Stimulated activated CD4-positive, alpha-beta T cell treated with anti-CD3 and anti-CD28 coated beads, Interleukin-15, amount 100 ng/mL, for 24 hours (primary cell): ENCODE measurements around the gene MANEA.
"Not testable (repeated sequence)": the region's sequence is repeated elsewhere in the genome, so short reads cannot be mapped to it uniquely, and the experiment has no call there.

Experiments used
- DNase-seq: peaks from one replicate; pipeline ENCODE4 v3.0.0-alpha.2; 2020

The MANEA gene, protein sequence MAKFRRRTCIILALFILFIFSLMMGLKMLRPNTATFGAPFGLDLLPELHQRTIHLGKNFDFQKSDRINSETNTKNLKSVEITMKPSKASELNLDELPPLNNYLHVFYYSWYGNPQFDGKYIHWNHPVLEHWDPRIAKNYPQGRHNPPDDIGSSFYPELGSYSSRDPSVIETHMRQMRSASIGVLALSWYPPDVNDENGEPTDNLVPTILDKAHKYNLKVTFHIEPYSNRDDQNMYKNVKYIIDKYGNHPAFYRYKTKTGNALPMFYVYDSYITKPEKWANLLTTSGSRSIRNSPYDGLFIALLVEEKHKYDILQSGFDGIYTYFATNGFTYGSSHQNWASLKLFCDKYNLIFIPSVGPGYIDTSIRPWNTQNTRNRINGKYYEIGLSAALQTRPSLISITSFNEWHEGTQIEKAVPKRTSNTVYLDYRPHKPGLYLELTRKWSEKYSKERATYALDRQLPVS

DNA sequence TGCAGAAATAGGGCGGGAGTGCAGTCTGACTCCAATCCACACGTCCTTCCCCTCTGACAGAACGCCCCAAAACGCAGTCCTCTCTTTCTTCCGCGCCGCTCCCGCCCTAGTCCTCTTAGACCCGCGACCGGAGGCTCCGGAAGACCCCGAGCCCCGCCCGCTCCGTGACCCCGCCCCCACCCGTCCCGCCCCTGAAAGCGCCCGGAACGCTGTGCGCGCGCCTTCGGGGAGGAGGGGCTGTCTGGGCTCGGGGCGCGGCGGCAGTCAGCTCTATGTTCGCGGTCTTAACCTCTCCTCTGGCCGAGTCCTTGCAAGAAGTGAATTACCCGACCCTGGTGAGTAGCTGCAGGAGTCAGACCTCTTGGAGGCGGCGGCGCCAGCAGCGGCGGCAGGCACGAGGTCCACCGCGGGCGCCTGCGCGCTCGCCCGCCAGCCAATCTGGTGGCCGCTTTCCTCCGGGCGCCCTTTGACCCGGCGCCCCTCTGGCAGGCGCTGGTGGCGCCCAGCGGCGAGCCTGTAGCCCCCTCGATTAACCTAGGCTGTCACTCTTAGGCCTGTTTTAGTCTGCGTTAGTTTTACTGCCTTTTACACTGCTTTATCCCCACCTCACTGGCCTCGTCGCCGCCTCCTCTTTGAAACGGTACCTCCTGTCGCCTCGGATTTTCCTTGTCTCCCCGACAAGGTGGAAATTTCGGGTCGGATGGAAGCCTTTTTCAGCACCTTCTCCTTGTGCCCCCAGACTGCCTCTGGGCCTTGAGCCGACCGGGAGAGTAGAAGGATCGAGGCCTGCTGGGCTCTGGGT, at the start of gene MANEA:
Gene MANEA (plus strand): TSS at position 232 of the 802 bp plus-strand sequence. CDS start 8,905 bp downstream, outside the sequence.
- peak; percentile 85 for DNase-seq

DNA sequence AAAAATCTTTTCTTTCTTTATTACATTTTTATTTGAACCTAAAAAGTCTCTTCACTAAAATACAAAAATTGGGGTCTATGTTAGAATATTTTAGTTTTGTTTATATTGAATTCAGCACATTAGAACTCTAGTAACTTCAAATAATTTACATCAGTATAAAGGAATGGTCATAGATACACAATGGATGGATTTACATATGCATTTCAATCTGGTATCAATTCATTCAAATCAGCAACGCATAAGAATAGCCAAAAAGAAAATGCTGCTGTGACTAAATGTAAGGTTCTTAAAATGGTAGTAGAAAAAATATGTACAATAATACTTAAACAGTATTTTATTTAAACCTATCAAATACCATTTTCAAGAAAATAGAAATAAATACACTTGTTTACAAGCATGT, 47.6 kb upstream of the MANEA start:
- no peak for DNase-seq

DNA sequence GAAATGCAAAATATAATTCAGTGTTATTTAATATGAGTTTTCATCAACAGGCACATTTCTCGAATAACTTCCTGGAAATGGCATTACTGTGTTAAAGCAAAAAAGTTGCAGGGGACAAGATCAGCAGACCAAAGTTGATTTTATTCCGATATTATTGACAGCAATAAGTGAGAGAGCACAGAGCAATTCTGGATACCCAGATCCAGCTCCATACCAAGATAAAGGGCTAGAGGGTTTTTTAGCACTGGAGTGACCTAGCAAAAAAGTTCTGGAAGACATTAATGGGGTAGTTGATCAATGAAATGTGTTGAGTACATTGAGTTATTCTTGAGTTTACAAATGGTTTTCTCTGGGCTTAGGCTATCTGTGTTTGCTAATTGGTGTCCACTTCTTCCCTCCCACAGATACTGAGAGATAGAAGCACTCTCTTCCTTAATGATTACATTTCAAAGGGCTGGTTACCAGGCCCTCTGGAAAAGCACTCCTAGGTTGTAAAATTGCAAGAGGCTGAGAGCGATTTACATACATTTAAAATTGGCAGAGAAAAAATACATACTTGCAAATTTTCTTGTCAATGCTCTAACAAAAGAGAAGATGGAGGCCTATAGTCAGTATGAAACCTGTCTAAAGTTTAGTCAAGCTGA, 47.0 kb upstream of the MANEA start:
- no peak for DNase-seq

DNA sequence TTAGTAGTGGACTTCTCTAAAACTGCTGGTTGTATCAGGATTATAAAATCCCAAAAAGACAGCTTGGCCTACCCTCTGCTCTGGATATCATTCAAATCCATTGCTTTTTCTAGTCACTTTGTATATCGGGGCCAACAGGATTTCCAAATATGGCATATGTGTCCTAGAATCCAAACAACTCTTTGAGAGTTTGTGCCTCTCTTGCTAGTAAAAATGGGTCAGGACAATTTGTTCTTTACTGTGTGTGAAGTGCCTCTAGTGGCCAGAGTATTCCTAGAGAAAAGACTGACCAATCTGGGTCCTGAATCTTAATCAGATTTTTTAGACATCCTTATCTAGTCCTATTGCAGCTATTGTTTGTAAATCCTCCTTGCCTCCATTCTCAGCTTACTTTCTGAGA, 33.5 kb upstream of the MANEA start:
- DNase-seq, result no peak

DNA sequence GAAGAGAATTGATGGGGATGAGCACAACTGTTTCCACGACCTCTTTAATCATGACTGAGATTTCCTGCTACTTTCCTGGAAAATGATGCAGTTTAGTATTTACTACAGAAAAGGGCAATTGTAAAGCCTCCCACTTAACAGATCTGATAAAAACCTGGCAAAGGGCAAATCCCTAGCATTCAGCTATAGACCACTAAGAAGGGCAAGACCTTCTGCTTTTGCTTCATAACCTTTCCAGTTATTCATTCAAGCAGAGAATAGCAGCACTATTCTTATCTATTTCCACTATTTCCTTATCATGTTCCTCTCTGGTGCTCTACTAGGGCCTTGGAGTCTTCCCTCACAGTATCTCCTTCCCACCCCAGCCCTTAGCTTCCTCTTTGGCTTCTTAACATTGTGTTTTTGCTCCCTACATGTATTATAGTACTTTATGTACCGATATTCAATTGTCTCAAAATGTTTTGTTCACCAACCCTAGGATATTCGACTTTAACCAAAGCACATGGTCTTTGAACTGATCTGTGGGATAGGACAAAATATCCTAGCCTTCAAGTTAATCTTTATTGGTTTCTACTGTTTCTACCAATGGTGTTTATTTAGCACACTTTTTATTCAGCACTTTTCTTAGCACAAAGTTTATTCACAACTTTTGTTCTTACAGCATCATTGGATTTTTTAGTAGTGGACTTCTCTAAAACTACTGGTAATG, 32.7 kb upstream of the MANEA start:
- DNase-seq, result no peak

DNA sequence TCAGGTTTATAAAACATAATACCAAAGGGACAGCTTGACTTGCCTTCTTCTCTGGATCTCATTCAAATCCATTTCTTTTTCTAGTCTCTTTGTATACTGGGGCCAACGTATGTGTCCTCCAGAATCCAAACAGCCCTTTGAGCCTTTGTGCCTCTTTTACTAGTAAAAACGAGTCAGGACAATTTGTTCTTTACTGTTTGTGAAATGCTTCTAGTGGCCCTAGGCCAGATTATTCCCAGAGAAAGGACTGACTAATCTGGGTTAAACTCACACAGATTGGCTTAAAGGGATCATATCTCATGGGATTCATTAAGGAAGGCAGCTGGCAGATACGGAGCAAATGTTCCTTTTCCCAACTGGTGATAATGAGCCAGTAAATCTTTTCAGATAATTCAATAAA, 32.1 kb upstream of the MANEA start:
- no peak for DNase-seq

DNA sequence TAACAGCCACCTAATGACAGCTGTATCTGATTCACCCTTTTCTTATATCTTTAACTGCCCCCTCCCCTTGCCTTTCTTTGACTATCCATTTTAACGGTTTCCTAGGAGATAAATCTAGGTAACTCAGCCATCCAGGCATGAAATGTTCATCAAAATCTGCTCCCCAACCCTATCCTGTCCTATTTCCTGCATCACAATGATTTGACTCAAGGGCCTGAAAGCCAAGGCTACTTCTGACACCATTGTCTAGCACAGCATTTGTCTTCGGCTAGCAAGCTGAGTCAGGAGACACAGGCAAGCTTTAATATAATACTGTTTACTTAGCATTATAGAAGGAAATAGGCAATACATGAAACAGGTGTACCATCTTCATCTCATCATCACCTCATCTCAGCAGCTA, 31.6 kb upstream of the MANEA start:
- DNase-seq, result no peak

DNA sequence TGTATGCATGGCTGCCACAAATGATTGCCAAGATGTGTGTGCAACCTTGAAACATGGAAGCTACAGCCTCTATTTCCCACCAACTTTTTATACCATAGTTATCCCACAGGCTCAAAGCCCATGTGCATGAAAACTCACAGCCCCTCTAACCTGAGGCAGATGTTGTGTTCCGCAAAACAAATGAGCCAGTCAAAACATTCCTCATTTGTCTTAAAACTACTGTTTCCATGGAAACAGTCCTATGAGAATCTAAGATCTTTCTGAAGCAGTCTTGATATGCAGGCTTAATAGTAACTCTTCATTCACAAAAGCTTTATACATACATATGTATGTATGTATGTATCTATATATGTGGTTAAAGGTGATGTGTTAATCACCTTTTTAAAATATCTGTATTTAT, 31.2 kb upstream of the MANEA start:
- no peak for DNase-seq

DNA sequence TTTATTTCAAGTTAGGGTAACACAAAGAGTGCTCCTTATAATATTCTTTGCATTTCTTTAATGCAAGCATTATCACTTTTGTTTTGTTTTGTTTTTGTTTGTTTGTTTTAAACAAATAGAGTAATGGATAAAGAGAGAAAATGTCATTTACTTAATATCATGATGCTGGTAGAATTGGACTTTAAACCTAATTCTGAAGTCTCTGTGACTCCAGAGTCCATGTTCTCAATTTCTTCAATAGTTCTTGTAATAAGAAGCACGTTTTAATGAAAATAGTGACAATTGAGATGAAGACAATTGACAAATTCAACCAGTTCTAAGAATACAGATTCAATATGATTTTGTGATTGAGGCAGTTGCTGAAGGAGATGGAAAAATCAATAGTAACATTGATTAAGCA, 30.3 kb upstream of the MANEA start:
- no peak for DNase-seq

DNA sequence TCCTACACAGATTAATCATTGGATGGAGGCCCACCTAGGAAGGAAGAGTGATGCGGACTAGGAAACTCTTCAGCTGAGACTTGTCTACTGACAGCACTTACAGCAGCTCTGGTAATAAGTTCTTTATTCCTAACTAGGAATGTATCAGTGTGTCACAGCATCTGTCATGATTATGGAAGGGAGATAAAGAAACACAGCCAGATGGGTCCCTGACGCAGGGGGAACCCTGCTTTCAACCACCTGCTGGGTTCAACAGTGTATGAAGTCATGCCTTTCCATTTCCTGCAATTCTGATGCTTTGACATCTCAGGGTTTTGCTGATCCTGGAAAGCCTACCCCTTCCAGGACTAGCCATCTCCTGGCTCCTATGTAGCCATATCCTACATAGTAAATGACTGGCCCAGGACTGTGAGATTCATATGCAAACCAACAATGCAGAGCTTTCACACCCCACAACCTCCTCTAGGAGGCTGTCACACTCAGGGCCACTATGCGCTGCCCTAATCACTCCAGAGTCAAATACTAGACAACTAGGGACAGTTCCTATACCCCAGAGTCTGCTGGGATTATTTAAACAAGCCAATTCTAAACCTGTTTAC, 29.0 kb upstream of the MANEA start:
- DNase-seq, result no peak

DNA sequence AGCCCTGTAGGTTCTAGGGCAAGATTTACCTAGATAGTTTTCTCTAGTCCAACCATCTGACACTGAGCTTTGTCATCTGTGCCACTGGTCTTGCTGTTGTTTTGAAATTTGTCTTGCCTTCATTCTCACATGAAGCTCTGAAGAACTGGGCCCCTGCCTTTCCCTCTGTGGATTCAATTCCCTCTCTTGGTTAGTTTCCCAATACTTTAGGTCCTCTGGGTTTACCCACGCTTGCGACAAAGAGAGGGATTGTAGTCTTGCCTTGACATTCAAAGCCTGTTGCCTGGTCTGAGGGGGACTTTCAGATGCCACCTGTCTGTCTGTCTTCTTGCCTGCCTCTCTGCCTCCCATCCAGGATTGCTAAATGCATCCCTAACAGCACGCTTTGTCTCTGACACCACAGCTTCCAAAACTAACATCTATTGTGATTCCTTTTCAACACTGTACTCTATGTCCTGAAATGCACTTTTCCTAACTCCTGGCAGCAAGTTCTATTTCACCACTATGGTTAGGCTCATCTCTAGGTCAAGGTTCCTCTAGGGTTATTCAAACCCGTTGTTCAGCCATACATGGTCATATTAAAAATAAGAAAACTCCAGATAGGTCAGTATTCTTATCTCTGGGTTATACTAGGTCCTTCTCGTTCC, 25.5 kb upstream of the MANEA start:
- DNase-seq, result no peak

DNA sequence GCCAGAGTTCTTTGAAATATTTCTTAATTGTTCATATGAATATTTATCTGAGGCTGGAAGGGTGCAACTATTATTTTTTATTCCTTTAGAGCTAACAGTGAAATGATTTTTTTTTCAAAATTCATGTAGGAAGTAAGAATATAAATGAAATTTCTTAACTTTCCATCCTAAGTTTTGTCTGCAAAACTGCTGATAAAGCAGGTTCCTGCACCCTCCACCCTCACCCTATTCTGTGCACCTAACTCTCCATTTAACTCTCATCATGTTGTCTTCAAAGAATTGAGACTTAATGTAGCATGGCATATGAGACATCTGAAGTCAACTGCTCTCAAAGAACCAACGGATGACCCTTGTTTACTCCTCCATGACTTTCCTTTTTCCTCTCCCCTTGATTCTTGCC, 23.5 kb upstream of the MANEA start:
- no peak for DNase-seq

DNA sequence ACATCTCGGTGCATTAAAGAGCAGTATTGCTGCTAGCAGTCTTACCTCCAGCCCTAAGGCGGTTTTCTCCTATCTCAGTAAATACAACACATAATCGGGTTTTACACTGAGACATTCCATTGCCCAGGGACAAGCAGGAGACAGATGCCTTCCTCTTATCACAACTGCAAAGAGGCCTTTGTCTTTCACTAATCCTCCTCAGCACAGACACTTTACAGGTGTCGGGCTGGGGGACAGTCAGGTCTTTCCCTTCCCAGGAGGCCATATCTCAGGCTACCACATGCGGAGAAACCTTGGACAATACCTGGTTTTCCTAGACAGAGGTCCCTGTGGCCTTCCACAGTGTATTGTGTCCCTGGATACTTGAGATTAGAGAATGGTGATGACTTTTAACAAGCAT, 16.4 kb upstream of the MANEA start:
- not testable (repeated sequence) for DNase-seq

DNA sequence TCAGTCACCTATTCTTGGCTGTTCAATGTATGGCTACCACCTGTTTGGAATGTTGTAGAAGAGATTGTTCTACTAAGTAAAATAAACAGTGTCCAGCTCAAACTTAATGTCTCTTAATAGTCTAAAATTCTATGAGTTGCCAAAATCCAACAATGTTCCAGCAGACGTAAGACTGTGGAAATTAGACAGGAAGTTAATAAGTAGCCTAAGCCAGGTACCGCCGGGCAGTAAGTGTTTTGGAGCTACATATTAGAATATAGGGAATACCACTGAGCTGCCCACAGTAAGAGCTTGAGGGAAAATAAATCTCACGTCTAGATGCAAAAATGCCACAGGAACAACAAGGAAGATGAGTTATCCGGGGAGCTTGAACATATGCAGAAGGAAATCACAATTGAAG, 7.8 kb upstream of the MANEA start:
- no peak for DNase-seq

DNA sequence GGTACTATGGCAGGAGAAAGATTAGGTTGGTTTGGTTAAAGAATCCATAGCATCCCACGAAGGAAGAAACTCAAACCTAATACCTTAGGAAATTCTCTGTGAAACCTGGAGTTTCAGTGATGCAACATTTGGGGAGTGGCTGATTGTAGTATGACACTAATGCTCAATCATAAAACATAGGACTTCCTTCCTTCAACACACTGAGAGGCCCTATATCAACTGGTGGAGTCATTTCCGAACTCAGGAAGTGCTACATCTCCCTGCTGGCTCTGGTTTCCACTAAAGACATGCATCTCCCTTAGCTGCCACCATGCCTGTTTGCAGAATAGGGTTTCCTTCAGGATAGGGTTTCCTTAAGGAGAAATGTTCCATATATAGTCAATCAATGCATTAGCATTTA, 5.2 kb upstream of the MANEA start:
- no peak for DNase-seq

DNA sequence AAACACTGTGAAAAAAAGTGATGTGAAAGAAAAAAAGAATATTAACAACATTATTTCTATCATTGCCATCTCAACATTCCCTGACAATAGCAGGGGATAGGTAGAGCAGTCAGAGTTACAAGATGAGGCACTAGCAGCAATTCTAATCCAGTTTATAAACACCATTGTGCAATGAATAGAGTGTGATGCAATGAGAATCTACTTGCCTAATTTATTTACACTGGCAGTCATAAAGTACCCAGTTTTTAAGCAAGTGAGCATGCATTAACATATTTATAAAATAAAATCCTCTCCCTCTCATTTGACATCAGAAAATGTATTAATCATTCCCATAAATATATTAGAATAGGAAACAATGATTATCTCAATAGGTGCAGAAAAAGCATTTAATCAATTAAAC, 2.5 kb upstream of the MANEA start:
- no peak for DNase-seq

DNA sequence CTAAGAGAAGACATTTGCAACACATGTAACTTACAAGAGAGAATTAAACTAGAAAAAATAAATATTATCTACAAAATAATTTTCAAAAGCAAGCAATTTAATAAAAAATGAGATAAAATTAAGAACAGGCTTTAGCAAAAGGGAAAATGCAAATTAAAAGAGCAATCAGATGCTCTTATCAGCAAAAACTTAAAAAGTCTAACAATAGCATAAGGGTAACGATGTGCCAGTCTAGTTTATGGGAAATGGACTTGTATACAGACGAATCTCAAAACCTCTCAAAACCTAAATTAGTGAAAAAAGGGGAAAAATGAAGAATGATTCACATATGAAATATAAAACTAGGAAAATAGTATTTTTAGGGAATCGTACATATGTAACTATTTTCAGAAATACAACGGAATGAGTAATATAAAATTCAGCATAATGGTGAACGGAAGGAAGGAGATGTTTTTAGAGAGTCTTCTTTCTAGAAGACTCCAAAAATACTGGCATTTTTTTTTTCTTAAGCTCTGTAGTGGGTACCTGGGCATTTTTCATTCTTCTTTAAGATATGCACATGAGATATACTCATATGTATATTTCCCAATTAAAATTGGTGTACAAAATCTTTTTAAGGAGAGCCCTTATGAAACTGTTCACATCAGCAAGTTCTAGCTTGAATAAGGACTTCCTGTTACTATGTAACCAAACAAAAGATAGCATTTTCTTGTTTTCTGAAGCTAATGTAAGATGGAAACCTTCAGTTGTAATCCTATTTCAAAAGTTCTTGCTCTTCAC, 927 bp upstream of the MANEA start:
- DNase-seq, result no peak

DNA sequence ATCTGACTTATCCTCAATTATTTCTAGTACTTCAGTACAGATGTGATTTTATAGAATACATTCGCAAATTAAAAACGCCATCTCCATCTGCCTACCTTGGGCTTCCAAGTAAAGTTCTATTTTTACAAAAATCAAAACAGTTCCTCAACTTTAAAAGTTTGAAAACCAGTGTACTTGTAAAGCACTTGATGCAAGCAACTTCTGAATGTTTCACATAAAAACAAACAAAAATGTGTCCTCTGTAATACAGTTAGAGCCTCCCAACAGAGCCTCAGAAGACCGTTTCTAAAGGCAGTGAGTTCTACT, 384 bp upstream of the MANEA start:
- DNase-seq, result no peak

DNA sequence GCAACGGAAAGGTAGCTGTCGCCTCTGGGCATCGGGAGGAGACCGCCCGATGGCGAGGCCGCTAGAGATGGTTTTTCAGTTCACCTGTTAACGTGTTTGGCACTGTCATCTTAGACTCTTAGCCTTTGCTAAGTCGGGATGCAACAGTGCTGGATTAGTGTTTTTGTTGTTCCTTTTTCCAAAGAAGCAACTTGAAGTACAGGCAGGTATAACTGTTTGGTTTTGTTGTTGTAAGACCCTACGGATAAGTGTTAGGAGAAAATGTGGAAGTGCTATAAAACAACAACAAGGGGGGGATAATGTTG, 723 bp downstream of the MANEA start:
- DNase-seq, result no peak

DNA sequence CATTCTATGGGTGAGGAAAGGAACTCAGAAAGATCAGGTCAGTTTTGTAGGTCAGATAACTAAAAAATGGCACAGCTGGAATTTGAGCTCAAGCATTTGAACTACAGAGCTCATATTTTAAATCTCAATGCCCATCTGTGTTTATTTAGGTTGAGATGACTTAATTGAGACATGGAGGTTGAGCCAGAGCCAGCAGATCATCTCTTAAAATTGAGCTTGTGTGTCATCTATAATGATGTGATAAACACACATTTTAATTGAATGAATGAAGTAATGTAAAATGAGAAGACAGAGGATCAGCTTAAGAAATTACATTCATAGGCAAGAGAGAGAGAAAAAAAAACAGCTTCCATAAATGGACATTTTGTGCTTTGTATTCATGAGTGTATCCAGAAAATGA, 3.7 kb downstream of the MANEA start:
- no peak for DNase-seq

DNA sequence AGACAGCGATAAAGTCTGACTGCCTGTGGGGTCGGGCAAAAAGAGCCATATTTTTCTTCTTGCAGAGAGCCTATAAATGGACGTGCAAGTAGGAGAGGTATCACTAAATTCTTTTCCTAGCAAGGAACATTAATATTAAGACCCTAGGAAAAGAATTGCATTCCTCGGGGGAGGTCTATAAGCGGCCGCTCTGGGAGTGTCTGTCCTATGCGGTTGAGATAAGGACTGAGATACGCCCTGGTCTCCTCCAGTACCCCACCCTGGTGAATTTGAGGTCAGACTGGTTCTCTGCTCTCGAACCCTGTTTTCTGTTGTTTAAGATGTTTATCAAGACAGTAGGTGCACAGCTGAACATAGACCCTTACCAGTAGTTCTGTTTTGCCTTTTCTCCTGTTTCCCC, 6.9 kb downstream of the MANEA start:
- DNase-seq, result not testable (repeated sequence)

DNA sequence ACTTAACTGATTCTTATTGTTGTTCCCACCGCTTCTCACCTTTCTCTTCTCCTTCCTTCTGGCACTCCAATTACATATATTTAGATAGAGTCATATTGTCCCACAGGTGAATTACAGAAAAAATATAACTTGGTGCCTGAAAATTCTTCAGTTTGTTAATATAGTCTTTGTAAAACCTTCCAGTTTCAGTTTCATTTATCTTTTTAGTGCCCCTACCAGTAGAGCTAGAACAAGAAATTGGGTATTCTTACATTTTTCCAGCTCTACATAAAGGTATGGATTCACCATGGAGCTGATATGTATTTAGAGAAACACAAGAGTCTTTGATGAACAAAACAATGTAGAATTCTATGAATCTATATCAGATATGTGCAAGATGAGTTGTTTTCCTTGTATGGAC, 10.7 kb downstream of the MANEA start:
- DNase-seq, result no peak
